NCI-H2029 (cell line): Measurements from ENCODE around the gene GPATCH2.
"Not testable (repeated sequence)": the region's sequence is repeated elsewhere in the genome, so short reads cannot be mapped to it uniquely, and the experiment has no call there.

Experiments used
- DNase-seq: peaks from one replicate; lab custom pipeline; 2025; lab: John Stamatoyannopoulos, UW

The GPATCH2 gene

DNA sequence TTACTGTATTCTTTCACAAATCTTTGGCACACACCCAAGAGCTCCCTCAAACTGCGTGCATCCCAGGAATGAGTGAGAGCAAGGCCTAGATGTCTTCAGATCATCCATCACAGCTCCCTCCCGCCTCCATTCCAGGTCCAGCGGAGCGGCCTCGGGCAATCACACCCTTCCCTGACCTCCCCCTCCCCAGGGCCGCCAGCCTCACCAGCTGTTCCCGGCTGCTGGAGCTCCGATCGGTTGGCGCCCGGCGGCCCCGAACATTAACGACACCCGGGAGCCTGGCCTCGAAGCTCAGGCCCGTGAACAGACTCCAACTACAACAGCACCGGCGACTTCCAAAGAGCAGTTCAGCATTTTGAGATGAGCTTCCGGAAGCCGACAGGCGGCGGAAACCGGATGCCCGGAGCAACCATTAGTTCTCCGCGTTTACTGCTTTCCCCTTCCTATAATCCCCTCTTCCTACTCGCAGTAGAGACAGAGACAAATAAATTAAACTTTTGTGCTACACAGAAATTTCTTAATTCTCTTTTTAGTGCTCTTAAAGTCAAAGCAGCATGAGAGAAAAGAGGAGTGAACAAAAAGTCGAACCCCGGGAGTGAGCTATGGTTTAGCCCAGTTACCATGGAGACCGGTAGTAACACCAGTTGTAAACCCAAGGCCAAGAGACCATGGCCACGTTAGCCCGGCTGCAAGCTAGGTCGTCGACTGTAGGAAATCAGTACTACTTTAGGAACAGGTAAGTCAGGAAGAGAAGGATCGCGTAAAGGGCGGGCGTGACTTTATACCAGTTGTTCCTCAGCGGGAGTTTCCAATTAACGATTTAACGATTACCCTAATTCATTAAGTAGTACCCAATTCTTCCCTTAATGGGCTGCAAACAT, at the start of gene GPATCH2, which contains the start of gene SPATA17:
GPATCH2 (minus strand) TSS at position 380 of the 881 bp plus-strand sequence; CDS start at position 261, 119 bp downstream.
SPATA17 (plus strand) TSS at position 634 of the 881 bp plus-strand sequence; CDS start at position 669, 35 bp downstream.
- peak; percentile 82 for DNase-seq

DNA sequence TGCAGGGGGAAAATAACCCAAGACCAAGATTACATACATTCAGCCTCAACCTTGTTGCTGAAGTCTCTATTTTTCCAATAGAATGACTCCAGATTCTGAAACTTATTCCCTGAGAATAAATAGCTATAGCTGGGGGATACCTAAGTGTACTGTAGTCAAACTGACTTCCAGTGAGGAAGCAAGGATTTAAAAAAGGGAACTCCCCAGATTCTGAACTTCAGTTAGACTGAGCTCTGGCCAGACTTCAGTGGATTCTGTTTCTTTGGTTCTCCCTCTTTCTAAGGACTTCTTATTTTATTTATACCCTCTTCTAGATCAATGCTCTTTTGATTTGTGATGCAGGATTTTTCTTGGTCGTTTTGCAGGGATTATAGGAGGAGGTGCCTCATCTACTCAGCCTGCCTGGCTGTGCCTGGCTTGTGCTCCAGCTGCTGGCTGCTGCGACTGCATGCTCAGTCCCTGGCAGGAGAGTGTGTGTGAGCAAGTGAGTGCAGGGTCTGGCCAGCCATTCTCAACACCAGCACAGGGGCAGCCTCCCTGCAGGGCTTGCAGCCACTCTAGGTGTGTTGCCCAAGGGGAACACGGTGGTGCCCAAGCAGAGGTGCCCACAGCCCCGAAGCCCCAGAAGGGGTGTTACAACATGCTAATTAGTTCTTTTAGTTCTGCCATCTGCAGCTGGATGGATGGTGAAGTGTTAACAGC, 43.3 kb upstream of the GPATCH2 start:
- DNase-seq: no peak

DNA sequence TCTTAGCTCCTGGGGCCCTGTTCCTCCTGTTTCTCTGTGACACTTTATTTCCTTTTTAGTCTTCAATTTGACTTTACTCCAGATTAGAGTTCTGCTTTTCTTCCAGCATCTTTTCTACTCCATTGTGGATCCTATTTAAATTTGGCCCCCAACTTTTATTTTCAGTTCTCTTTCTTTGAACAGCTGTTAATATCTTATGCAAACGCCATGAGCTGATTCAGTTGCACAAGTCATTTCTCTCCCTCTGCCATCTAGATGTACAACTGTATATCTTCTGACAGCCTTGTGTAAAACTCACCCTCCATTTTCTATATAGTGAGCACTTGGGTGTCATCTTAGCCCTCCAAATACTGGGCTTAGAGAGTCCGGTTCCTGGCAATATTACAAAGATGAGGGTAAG, 42.5 kb upstream of the GPATCH2 start:
- no peak for DNase-seq

DNA sequence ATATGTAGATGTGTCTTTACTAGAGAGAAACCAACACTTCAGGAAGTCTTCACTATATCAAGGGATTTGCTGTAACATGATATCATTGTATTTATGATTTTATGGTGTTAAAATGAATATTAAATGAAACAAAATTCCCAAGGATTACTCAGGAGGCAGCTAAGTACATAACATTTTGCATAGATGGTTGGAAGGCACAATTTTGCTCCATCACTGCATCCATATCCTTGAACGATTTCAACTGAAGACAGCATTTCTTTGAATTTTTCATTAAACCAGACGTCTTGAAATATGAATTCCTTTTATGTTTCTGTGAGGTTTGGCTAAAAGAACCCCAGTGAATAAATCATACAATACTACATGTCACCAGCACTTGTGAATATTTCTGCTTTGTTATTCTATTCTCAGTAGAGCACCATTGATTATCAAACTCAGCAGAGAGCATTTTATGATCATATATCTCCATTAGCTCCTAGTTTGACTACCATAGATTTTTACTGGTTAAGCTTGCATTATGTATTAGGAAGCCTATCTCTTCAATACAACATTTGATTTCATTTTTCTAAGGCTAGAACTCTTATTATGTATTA, 37.6 kb upstream of the GPATCH2 start:
- DNase-seq: no peak

DNA sequence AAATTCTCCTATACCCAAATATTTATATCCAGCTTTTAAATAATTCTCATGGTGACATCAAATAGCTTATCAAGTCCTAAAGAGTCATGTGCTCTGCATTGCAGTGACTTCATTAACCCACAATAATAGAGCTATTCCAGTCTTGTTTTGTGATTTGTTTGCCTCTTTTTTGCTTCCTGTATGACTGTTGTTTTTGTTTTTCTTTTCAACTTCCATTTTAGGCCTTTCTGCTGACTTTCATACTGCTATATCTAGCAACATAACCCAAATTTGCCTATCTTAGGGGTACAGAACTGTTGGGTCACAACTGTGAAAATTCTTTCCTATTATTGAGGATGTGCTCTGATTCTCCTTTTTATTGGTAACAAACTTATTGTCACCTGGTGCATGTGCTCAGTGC, 30.5 kb upstream of the GPATCH2 start:
- no peak for DNase-seq

DNA sequence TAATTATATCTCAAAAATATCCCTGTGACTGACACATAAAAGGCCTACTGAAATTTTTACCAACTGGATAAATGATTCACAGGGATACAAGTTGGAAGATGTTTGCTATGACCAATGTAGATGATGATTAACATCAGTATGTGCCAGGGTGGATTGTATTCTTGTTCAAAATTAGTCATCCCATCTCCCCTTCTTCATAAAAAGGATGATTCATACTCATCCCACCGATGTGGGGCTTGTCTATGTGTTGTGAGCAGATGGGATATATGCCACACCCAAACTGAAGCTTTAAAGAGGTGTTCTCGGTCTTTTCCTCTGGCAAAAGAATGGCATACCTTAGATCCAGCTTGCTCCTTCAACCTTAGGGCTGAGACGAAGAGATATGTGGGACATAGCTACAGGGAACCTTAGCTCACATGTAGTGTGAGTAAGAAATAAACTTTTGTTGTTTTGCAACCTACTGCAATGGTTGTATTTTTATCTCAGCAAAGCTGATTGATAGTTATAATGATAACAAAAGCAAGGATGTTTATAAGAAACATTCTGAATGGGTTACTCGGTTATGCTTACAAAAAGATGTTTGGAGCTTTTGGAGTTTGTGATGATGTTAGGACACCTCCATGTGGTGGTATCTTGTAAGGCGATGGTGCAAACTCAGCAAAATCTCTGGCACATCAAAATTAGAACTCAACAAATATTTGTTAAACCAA, 29.6 kb upstream of the GPATCH2 start:
- no peak for DNase-seq

DNA sequence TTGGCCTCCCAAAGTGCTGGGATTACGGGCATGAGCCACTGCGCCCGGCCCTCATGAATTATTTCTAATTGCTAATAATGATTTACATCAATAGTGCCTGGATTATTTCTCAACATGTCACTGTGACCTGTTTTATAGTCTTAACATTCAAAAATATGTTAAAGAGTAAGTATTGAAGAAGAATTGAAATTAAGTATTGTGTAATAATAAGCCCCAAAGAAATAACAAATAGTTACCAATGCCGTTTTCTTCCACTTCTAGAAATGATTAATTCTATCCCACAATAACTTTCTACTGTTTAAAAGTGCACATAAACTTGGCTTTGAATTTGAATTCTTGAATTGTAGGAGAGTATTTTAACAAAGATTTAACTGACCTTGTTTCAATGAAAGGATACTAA, 19.8 kb upstream of the GPATCH2 start:
- no peak for DNase-seq

DNA sequence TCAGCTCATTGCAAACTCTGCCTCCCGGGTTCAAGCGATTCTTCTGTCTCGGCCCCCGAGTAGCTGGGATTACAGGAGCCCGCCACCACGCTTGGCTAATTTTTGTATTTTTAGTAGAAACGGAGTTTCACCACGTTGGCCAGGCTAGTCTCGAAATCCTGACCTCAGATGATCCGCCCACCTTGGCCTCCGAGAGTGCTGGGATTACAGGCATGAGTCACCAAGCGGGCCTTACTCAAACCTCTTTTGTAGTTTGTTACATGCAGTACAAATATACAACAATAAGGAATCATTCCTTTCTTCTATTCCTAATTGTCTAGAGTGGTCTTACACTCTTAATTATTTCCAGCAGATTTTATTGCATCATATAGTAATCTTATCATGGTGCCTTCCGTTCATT, 16.9 kb upstream of the GPATCH2 start:
- DNase-seq: no peak

DNA sequence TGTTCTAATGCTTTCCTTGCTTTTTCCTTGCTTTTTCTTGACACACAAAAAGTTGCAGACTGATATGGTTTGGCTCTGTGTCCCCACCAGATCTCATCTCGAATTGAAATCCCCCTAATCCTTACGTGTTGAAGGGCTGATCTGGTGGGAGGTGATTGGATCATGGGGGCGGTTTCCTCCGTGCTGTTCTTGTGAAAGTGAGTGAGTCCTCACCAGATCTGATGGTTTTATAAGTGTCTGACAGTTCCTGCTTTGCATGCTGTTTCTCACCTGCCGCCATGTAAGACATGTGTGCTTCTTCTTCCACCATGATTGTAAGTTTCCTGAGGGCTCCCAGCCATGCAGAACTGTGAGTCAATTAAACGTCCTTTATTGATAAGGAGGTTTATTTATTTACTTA, 11.6 kb upstream of the GPATCH2 start:
- DNase-seq: no peak

DNA sequence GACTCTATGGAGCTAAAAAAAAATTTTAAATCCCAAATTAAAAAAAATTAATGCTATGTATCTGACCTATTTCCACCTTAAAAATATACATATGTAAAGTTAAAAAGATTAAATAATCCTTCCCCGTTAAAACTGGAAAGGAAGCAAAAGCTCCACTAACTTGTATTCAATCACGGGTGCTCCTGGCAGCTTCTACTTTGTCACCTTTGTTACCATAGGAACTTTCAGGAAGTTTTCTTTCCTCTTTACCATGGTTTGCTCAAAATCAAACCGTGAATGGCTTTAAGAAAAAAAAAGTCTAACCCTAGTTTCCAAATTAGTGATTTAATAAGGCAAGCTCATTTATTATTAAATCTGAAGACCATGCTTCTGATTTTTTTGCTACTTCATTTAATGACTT, 3.5 kb downstream of the GPATCH2 start:
- DNase-seq: no peak

DNA sequence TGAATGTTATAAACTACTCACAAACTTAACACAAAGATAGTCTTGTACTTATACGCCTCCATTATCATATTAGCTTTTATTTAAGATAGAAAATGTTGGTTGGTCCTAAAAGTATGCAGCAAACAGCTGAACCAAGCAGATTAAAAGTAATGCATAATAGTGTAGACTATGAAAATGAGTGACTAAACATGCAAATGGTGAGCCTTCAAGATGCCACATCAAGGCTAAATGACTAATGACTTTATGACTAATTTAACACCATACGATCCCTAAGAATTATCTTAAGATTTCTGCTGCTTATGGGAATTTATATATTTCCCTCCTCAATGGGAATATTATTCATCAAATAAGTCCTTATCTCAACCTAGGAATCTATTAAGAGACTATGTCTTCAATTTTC, 4.6 kb downstream of the GPATCH2 start:
- no peak for DNase-seq

DNA sequence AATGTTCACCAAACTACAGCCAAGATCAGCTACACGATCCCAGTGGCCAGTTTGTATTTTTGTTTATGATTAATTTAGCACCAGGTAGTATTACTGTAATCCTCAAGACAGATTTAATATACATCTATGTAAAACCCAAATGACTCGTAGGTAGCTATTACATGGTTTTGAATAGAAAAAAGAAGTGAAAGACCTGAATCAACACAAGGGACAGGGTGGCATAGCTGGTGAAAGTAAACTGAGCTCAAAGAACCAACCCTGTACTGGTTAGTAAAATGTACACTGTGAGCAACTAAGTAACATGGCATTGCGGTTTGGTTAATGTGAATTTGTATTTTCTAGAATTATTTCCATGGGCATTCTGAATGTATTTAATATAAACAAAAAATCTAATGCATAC, 8.8 kb downstream of the GPATCH2 start:
- DNase-seq: no peak

DNA sequence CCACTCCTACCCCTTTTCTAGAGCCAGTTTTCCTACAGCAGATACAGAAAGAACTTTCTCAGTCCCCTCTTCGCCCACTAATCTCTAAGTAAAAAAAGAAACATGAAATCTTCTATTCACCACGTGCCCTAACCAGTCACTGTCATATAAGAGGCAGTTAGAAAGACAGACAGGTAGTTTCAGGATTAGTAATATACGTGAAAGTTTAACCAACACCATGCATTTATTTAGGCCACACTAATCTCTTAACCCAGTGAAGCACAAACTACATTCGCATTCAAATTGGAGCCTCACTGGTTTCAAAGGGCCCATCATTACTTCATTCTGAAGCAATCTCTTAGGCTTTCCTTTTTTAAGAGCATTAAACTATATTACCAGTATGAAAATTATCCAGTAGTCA, 10.1 kb downstream of the GPATCH2 start:
- DNase-seq: no peak

DNA sequence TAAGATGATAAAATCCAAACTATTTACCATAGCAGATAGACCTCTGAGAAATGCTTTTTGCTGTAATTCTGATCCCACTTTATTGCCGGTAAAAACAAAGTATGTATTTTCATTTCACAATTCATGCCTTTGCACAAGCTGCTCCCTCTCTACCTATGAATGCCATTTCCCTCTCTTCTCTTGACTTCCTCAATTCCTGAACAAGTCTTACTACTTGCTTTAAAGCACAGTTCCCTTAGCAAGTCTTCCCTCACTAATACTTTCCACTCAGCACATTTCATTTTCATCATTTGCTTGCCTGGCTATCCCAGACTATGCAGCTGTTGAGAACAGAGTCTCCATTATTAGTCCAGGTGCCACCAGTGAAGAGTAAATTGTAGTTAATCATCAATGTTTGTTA, 13.8 kb downstream of the GPATCH2 start:
- DNase-seq: no peak

DNA sequence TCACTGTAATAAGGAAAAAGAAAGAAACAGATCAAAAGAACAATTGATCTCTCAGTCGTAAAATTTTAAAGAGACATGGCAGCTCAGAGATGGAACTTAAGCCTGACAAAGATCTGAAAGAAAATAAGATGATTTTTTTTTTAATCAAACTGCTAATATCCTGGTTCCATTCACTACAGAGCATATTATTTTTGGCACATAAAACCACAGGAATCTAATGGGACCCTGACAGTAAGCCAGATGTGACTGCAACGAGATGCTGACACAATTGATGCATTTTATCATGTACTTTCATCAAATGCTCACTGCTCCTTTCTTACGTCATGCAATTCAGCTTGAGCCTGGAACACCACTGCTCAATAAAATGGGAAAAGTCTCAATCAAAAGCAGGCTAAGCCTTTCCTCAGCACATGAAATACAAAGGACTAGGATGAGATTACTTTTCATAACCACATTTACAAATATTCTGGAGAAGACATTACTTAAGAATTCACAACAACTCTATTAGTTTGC, 16.6 kb downstream of the GPATCH2 start:
- DNase-seq: no peak

DNA sequence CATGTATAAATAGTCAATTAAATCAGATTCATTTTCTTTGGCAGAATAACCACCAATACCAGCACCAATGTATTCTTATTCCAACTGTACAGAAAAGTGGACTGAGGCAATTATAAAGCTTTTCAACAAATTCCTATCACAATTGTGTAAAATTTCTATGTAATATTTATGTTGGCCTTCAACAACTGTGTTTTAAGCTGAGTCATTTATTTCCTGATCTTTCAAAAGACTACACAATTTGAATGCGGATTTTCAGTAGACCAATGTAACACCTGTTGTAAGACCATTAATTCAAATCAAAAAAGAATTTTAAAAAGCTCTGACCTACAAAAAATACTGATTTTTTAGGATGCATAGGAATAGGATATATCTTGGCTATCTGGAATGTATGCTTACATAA, 25.5 kb downstream of the GPATCH2 start:
- DNase-seq: no peak

DNA sequence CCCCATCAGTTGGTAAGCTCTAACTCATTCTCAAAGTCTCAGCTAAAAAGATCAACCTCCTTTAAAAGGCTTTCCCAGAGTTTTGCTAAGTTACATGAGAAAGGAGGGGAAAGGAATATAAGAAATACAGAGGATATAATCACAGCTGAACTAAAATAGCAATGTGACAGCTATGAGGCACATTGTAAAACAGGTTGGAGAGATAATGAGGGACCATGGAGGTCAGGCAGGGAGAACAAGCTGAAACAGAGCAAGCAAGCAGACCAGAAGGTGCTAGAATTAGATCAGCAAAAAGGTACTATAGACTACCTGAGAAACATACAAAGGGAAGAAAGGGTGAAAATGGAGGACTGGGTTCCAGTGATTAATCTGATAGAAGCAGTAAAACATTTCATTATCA, 28.5 kb downstream of the GPATCH2 start:
- no peak for DNase-seq

DNA sequence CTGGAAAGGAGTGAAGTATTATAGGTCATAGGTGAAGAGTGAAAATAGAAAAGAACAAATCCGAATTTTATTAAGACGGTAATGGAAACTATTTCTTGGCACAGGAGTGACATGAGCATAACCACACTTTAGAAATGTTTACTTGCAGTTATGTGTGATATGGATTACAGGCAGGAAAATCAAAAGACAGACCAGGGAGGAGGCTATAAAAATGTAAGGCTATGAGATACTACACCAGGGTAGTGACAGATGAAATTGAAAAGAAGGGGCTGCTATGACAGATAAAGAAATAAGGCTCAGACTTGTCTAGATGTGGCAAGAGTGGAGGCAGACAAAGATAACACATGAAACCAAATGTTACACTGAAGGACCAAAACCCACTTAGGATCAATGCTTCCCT, 31.7 kb downstream of the GPATCH2 start:
- DNase-seq: no peak

DNA sequence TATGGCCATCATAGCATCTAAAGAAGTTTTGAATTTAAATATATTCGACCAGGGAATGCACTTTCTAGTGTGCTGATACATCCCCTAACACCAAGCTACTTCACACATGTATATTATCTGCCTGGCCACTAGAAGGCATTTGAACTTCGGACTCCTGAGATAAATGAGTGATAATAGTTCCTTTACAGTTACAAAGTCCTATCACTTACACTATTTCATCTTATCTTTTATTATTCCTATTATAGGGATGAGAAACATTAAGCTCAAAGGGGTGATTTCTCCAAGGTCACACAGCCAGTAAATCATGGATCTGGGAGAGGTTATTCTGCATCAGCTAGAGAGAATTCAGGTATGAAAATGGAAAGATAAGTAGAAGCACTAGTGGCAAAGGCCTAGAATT, 40.3 kb downstream of the GPATCH2 start:
- DNase-seq: no peak

DNA sequence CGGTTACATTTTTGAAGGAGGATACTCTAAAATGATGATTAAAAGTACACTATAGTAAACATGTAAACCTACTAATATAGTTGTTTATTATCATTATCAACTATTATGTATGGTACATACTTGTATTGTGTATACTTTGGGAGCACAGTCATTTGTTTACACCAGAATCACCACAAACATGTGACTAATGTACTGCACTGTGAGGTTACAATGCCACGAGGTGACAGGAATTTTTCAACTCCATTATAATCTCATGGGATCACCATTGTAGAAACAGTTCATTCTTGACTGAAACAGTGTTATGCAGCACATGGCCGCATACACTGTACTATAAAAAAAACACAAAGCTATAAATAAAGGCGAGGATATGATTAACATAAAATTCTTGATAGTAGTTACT, 44.3 kb downstream of the GPATCH2 start:
- no peak for DNase-seq

DNA sequence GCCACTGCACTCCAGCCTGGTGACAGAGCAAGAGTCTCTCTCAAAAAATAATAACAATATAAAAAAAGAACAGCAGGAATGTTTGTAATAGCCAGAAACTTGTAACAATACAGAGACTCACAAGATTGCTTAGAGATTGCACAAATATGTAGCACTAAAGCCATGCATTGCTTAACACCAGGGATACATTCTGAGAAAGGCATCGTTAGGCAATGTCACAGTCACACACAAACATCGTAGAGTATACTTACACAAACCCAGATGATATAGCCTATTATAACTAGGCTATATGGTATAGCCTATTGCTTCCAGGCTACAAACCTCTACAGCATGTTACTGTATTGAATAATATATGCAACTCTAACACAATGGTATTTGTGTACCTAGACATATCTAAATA, 45.3 kb downstream of the GPATCH2 start:
- no peak for DNase-seq

DNA sequence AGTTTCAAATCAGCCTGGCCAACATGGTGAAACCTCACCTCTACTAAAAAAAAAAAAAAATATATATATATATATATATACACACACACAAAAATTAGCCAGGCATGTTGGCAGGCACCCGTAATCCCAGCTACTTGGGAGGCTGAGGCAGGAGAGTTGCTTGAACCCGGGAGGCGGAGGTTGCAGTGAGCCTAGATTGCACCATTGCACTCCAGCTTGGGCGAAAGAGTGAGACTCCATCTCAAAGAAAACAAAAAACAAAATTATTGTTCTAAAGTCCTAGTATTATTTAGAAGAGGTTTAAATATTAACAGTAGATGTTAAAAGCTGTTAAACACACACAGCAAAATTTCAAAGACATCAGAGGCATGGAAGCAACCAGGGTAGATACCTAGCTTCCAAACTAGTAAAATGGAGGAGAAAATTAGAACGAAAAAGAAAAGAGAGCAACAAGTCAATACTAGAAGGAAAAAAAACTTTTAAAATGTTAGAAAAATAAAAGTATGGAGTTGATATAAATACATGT, 46.5 kb downstream of the GPATCH2 start:
- DNase-seq: not testable (repeated sequence)
